ENCODE data around the gene ADGRL3.

DNA sequence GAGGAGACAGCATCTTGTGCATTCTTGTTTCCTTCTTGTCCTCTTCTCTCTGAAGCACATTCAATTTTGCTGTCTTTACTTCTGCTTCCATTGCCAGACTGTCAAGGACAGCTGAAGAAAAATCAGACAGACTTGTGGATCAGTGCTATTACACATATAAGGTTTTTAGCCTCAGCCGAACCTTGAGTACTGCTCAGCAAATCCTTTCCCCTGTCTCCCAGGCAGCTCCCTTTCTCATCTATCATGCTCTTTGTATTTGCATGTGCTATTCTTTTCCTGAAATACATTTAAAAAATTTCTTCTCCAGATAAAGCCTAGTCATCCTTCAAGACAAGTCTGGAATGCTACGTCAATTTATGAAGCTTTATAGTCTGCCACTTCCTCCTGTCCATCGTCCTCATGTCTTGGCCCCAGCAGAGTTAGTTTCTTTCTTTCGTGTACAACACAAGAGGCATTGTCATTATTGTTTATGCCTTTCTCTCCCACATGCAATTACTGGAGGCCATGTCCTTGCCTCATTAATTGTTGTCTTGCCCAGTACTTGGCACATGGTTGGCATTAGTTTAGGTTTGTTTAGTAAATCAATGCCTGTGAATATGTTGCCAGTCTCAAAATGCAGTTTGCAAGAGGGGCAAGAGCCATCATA lies 45.1 kb downstream of the ADGRL3 start:
- TF ChIP-seq CTCF (conservative IDR thresholded peaks at IDR 0.05 in 1 of 2, IDR thresholded peaks at IDR 0.05 in 1 of 2; ENCODE audit: low read depth in 1 of 2, low read length in 2 of 2) (no peak), EZH2 (IDR thresholded peaks at IDR 0.05; ENCODE audit: low read length, missing control alignments) (no peak)
